ENCODE data around the gene KIAA0930.

Gene KIAA0930

GRCh38 chr22:45212992-45213751 lies 27.5 kb downstream of the KIAA0930 start:
- DNase-seq, result no peak

- no peak for DNase-seq
Observed at GRCh38 chr22:45212306-45212709, 28.4 kb downstream of the KIAA0930 start.

DNA sequence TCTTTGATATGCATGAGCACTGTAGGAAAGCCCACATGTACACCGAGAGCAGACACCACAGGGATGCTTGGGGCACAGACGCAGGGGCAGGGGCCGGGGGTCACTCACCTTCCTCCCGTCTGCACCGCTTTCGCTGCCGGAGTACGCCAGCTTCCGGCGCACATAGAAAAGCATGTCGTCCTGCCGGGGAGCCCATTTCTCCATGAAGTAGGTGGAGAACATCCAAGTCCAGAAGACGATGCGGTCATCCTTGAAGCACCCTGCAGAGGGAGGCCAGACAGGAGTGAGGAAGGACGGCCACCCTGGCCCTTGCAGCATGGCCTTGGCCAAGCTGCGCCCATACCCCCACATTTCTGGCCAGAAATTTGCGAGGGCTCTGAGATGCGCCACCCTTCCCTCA lies 28.8 kb downstream of the KIAA0930 start:
- no peak for DNase-seq

DNA sequence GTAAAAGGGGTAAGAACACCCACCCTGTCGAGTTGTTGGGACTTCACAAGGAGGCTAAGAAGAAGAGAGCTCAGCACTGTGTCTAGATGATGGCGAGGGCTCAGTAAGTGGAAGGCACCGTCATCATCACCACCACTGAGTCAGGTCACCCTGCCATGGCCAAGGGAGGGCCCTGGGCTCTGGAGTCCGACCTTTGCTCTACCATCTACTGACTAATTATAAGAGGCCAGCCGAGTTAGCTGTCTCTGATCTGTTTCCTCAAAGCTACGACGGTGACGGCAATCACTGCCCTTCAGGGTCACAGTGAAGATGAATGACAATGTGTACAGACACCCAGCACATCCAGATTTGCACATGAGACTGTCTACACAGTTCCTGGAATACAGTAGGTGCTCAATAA lies 29.3 kb downstream of the KIAA0930 start:
- no peak for DNase-seq

DNA sequence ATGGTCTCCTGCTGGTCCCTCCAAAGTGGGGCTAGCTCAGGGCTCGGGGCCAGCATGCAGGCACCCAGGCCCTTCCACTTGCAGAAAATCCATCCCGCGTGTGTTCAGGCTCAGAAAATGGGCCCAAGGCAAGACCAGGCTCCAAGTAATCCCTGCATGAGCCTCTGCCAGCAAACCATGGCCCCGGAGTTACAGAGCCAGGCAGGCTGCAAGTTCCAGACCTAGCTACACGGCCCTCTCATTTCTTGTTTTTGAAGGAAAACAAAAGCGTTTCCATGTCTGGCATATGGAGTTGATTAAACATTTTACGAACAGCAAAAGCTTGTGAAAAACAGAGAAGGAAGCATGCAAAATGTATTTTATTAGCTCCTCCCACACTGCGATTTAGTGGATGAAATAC lies 29.7 kb downstream of the KIAA0930 start:
- DNase-seq, result no peak

DNA sequence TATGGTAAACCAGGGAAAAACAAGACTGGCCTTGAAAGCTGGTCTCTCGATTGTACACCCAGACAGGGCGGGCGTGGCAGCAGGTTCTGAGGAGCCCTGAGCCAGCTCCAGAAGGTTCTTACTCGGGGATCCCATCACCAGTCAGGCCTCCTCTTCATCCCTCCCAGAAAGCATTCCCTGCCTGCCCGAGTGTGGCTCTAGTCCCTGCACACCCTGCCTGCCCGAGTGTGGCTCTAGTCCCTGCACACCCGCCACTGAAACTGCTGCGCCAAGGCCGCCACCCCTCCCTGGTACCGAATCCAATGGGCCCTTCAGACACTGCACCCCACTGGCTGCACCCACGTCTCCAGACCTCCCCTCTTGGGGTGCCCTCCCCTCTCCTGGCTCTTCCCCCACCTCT lies 30.1 kb downstream of the KIAA0930 start:
- DNase-seq, result no peak

GRCh38 chr22:45210174-45210573 lies 30.5 kb downstream of the KIAA0930 start:
- no peak for DNase-seq

DNA sequence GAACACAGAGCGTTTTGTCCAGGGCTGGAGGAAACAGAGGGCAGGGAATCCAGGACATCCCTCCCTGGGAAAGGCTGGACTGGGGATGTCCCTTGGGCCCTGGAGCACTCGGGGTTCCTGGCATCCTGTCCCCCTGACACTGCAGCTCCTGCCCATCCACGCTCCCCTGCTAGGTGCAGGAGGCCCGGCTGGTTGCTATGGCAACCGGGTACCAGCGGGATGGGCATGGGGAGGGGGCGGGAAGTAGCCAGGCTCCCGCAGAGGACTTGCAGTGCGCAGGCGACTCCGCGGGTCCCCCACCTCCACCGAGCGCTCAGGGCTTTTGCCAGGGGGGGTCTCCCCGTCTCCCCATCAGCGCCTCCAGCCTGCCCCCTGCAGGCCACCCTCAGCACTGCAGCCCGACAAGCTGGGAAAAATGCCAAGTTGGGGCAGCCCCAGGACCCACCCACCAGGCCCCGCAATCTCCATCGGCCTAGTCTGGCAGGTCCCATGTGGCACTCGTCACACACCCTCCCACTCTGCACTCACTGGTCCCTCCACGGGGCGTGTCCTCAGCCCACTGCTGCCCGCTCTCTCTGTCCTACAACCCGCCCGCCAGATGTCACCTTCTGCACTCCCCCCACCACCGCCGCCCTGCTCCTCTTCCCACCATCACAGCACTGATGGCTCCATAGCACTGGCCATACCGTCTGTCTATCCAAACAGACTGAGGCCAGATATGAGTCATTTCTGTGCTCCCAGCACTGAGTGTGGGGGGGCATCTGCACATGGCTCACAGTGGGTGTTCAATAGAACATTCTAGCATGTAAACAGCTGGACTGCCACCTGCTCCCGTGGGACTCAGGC lies 31.5 kb downstream of the KIAA0930 start:
- no peak for DNase-seq

GRCh38 chr22:45208696-45208992 lies 32.0 kb downstream of the KIAA0930 start:
- no peak for DNase-seq

DNA sequence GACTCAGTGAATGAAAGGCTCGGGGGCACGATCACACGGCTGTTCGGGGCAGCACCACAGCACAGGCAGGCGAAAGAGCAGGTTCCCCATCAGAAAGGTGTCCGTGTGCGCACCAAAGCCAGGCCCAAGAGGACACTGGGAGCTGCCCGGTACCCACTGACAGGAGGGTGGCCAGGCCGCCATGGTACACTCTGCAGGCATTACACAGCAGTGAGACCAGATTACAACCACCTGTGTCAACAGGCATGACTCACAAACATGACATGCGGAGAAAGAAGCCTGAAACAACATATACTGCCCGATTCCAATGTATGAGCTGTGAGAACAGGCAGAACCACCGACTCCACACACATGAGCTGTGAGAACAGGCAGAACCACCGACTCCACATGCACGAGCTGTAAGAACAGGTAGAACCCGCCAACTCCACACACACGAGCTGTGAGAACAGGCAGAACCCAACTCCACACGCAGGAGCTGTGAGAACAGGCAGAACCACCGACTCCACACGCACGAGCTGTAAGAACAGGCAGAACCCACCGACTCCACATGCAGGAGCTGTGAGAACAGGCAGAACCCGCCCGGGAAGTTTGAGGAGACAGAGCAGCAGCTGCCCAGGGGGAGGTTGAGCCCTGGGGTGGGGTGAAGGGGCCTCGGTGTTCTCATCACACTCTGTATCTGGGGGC lies 32.6 kb downstream of the KIAA0930 start:
- no peak for DNase-seq

- DNase-seq, result no peak
Observed at GRCh38 chr22:45207533-45207932, 33.2 kb downstream of the KIAA0930 start.

GRCh38 chr22:45206233-45206632 lies 34.5 kb downstream of the KIAA0930 start:
- no peak for DNase-seq

GRCh38 chr22:45205276-45205925 lies 35.3 kb downstream of the KIAA0930 start:
- no peak for DNase-seq

DNA sequence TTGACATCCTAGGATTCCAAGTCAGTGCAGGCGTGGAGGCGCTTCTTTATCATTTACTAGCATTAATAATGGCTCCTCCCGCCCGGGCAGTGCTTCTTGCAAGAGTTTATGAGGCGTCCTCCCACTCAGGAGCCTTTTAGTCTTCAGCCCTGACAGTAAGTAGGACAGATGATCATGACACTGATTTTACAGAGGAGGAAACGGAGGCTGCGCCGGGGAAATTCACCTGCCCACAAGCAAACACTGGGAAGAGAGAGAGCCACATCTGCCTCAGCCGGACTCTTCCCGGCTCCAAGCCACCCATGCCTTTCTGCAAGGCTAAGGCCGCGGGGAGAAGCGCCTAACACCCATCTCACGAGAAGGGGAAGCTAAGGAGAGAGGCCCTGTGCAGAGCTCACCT lies 35.9 kb downstream of the KIAA0930 start:
- no peak for DNase-seq

DNA sequence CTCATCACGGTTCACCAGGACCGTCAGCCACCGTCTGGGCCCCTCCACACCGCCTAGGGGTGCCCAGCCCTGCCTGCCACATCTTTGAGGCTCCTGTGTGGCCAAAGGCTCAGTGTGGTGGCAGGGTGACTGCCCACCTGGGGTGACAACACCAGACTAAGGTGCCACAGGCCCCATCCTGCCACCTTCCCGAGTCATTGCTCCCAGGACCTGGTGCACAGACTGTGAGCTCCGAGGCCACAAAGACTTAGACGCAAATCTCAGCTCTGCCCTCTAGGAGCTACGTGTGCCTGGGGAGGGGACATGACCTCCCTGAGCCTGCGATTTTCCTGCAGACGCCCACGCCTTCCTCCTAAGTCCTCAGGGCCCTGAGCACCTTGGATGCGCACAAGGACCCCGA lies 36.5 kb downstream of the KIAA0930 start:
- DNase-seq, result no peak

GRCh38 chr22:45203150-45203951 lies 37.3 kb downstream of the KIAA0930 start:
- no peak for DNase-seq

DNA sequence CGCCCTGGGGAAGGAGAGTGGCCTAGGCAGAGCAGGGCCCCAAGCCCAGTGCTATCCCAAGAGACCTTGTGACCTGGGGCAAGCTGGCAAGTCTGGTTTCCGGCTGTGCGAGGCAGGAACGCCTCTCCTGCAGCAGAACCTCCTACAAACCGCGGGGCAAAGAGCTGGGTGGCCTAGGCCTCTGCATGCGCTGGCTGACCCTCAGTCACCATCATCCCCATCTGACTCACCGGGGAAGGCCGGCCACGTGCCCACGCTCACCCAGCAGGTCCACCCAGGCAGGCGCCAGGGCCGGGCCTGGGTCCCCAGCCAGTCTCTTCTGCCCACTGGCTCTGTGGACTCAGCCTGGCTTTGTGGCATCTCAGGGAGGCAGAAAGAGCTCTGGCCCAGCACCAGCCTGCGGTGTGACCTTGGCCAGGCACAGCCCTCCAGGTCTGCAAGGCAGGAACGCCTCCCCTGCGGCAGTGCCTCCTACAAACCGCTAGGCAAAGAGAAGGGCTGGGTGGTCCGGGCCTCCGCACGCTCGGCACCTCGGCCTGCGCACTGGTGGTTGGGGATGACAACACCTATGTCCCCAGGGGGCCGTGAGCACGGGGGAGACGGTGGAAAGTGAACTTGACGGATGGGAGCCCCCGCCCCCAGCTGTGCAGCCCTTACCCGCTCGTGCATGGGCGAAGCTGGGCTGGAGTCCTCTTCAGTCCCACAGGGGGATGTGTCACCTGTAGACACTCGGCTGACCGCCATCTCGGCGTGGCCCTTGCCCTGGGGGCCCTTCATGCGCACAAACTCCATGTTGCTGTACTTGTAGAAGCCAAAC lies 38.2 kb downstream of the KIAA0930 start:
- DNase-seq, result no peak

GRCh38 chr22:45201678-45202332 lies 38.9 kb downstream of the KIAA0930 start:
- no peak for DNase-seq

DNA sequence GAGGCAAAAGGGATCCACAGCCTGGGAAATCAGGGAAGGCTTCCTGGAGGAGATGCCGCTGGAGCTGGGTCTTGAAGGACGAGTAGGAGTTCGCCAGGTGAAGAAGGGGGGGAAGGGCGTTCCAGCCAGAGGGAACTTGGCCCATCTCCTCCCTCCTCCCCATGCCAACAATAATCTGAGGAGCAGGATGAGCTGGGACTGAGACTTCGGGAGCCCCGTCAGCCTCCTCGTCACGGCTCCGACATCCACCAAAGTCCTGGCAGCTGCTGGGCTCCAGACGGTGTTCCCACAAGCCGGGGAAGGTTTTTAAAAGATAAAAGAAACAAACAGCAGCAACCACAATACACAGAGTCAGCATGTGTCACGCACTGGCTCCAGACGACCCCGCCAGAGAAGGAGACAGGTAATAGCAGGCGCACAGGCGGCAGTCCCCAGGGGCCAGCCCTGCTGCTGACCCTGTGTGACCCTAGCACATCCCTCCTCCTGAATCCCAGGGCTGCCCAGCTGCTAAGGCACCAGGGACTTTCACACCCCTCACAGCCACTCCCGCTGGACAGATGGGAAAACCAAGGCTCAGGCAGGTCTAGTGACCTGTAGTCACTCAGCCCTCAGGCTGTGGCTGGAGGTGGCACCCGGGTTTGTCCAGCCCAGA lies 39.7 kb downstream of the KIAA0930 start:
- DNase-seq, result no peak

- DNase-seq, result no peak
Observed at GRCh38 chr22:45200230-45200629, 40.5 kb downstream of the KIAA0930 start.

- no peak for DNase-seq
Observed at GRCh38 chr22:45199723-45200122, 41.0 kb downstream of the KIAA0930 start.
